GM12891 (cell line): ENCODE results near the gene XXYLT1.

ENCODE experiments used
- PAX5 ChIP-seq: IDR thresholded peaks from 2 replicates; pipeline ENCODE4 v1.6.1; 2011; ENCODE audit warnings: low read length, moderate library complexity, mild to moderate bottlenecking; ENCODE audit not compliant: insufficient read depth, severe bottlenecking
- POLR2A ChIP-seq: IDR thresholded peaks from 2 replicates; pipeline ENCODE4 v1.6.1; 2011; ENCODE audit warnings: low read depth, low read length, control low read depth
- POLR2AphosphoS5 ChIP-seq: IDR thresholded peaks from 2 replicates; pipeline ENCODE4 v1.6.1; 2011; ENCODE audit warnings: low read depth, low read length, control low read depth
- TAF1 ChIP-seq: IDR thresholded peaks from 2 replicates; pipeline ENCODE4 v1.6.1; 2011; ENCODE audit warnings: low read depth, low read length, control low read depth

DNA sequence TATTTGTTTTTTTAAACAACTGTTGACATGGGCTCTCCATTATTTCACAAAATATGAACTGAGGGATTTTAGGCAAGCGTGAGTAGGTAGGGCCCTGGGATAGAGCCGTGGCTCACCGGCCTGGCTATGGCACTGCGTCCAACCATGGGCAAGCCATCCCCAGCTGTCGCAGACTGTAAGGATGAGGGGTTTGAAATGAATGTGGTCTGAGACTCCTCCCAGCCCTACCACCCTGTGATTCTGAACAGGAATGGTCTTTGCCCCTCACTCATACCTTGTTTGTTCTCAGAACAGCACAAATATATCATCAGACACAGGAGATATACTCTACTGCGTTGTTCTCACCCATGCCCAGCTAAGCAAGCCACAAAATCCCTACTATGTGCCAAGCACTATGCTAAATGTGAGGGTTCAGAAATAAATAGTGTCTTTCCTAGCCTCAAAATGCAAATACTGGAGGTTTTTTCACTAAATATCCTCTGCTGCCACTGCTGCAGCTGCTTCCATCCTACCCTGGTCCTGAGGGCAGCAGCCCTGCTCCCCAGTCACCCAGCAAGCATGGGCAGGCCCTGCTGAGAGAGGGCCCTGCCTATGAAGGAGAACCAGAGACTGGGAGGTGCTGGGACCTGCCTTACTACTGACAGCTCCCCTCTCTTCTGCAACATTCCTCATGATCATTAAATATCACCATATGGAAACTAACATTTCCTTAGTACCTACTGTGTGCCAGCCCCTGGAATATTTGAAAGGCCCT, 102.8 kb downstream of the XXYLT1 start:
- no peak for TF ChIP-seq POLR2A
- no peak for TF ChIP-seq POLR2AphosphoS5
- TF ChIP-seq TAF1: no peak
- no peak for TF ChIP-seq PAX5
